HCT116 (cell line): ENCODE results near the gene AUTS2. TPM values are rescaled to one million over a fixed set of nuclear protein-coding genes. Genes with fewer than 3 reads are reported as not detected.

Source experiments
- ATAC-seq: fragments of 200-7000 bp; cut with Tn5 transposase; 2 replicates; pipeline ENCODE4 v1.9.1; 2020; ENCODE audit warnings: mild to moderate bottlenecking, moderate library complexity
- BruUV-seq: library from RNA; stranded (reverse); fragments of 400-500 nt; replicated peaks from 2 replicates; lab custom pipeline; 2021; lab: Mats Ljungman, UMichigan
- CTCF ChIA-PET: fragments of 300-600 bp; sonication (Branson Sonifier 250); formaldehyde crosslinking; loops from one replicate; lab custom pipeline; 2021; ENCODE audit warnings: antibody characterized with exemption; lab: Charles Lee
- POLR2A ChIA-PET: fragments of 300-600, 350-600 bp; sonication (Branson Sonifier 250); formaldehyde crosslinking; loops from one replicate; lab custom pipeline; 2021; ENCODE audit warnings: antibody characterized with exemption; lab: Charles Lee
- RAD21 ChIA-PET, 2 experiments: fragments of 300-600 bp; sonication (Branson Sonifier 250); formaldehyde crosslinking; loops; one replicate each; lab custom pipeline; 2023; ENCODE audit warnings: low total read pairs in 2 of 2; ENCODE audit not compliant: uncharacterized antibody in 2 of 2, unreplicated experiment in 2 of 2, low non-redundant PET in 1 of 2; lab: Charles Lee
- DNase-seq: peaks from one replicate; pipeline ENCODE4 v3.0.0-alpha.2; 2010; ENCODE audit warnings: low read depth, low spot score
- H2AFZ ChIP-seq: fragments of 200-600 bp; shearing (Covaris generic), sonication (generic); 2 replicates; pipeline ENCODE4 v1.6.1; 2017; ENCODE audit warnings: low read depth, mixed run types, mixed read lengths, antibody characterized with exemption, low read length; ENCODE audit not compliant: poor library complexity, severe bottlenecking
- H3K27ac ChIP-seq: 2 replicates; pipeline ENCODE4 v1.5.1; 2012; ENCODE audit warnings: low read depth, low read length
- H3K27me3 ChIP-seq: fragments of 200-600 bp; sonication (generic); 2 replicates; pipeline ENCODE4 v1.6.1; 2016; ENCODE audit warnings: mixed run types, low read length, mixed read lengths; ENCODE audit not compliant: insufficient read depth
- H3K36me3 ChIP-seq, 2 experiments: fragments of 200-500 bp in 1 of 2; fragments of 200-600 bp in 1 of 2; sonication (Bioruptor generic) in 1 of 2; sonication (generic) in 1 of 2; 2 replicates each; pipeline versions ENCODE4 v1.5.1 to v1.6.1; 2014 to 2016; ENCODE audit warnings: low read length in 2 of 2, inconsistent platforms in 1 of 2, mixed read lengths in 1 of 2, mixed run types in 1 of 2; ENCODE audit not compliant: insufficient read depth in 2 of 2, control insufficient read depth in 1 of 2
- H3K4me1 ChIP-seq, 2 experiments: fragments of 200-600 bp in 1 of 2; sonication (generic) in 1 of 2; 2 replicates each; pipeline versions ENCODE4 v1.5.1 to v1.6.1; 2012 to 2017; ENCODE audit warnings: low read length in 2 of 2, inconsistent platforms in 1 of 2, mild to moderate bottlenecking in 1 of 2, mixed read lengths in 1 of 2, mixed run types in 1 of 2, moderate library complexity in 1 of 2; ENCODE audit not compliant: insufficient read depth in 2 of 2, control insufficient read depth in 1 of 2
- H3K4me2 ChIP-seq: fragments of 200-600 bp; sonication (generic); 2 replicates; pipeline ENCODE4 v1.6.1; 2017; ENCODE audit warnings: mixed run types, low read length, mixed read lengths
- H3K4me3 ChIP-seq, 2 experiments: fragments of 200-600 bp in 1 of 2; sonication (generic) in 1 of 2; replicated peaks in 1 of 2; 2 replicates each; pipeline ENCODE4 v1.5.1; 2011 to 2016; ENCODE audit warnings: low read length in 2 of 2, control low read depth in 1 of 2, low read depth in 1 of 2, mild to moderate bottlenecking in 1 of 2, mixed read lengths in 1 of 2, mixed run types in 1 of 2
- H3K79me2 ChIP-seq: fragments of 200-600 bp; sonication (generic); 2 replicates; pipeline ENCODE4 v1.6.1; 2017; ENCODE audit warnings: mild to moderate bottlenecking, mixed run types, low read length, moderate library complexity, mixed read lengths; ENCODE audit not compliant: insufficient read depth
- H3K9ac ChIP-seq: fragments of 200-600 bp; sonication (generic); 2 replicates; pipeline ENCODE4 v1.6.1; 2016; ENCODE audit warnings: low read length, mixed read lengths
- H3K9me2 ChIP-seq: fragments of 200-600 bp; sonication (generic), shearing (Covaris generic); 2 replicates; pipeline ENCODE4 v1.6.1; 2017; ENCODE audit warnings: mixed run types, mild to moderate bottlenecking, moderate library complexity; ENCODE audit not compliant: insufficient read depth
- H3K9me3 ChIP-seq, 2 experiments: fragments of 200-500 bp in 1 of 2; fragments of 200-600 bp in 1 of 2; sonication (Bioruptor generic) in 1 of 2; sonication (generic) in 1 of 2; 2 replicates each; pipeline ENCODE4 v1.6.1; 2014 to 2017; ENCODE audit warnings: low read length in 2 of 2, mixed read lengths in 2 of 2, inconsistent platforms in 1 of 2, low read depth in 1 of 2, mild to moderate bottlenecking in 1 of 2, mixed run types in 1 of 2, moderate library complexity in 1 of 2; ENCODE audit not compliant: control insufficient read depth in 1 of 2, insufficient read depth in 1 of 2
- H4K20me1 ChIP-seq: fragments of 200-600 bp; sonication (generic), shearing (Covaris generic); 2 replicates; pipeline ENCODE4 v1.6.1; 2017; ENCODE audit warnings: mixed run types, mild to moderate bottlenecking, moderate library complexity; ENCODE audit not compliant: insufficient read depth
- CBX3 ChIP-seq: IDR thresholded peaks from 2 replicates; pipeline ENCODE4 v1.6.1; 2012; ENCODE audit warnings: low read depth
- CEBPB ChIP-seq: IDR thresholded peaks from 2 replicates; pipeline ENCODE4 v1.6.1; 2012; ENCODE audit warnings: low read depth
- EGR1 ChIP-seq: IDR thresholded peaks from 2 replicates; pipeline ENCODE4 v1.6.1; 2012; ENCODE audit warnings: low read depth
- ELF1 ChIP-seq: IDR thresholded peaks from 2 replicates; pipeline ENCODE4 v1.6.1; 2012; ENCODE audit warnings: low read depth, borderline replicate concordance
- JUND ChIP-seq: IDR thresholded peaks from 2 replicates; pipeline ENCODE4 v1.6.1; 2012
- POLR2A ChIP-seq: IDR thresholded peaks from 2 replicates; pipeline ENCODE4 v1.7.0; 2011; ENCODE audit warnings: borderline replicate concordance; ENCODE audit not compliant: insufficient read depth, insufficient read length; ENCODE audit errors: extremely low read depth
- RAD21 ChIP-seq: IDR thresholded peaks from 2 replicates; pipeline ENCODE4 v1.6.1; 2012; ENCODE audit warnings: low read depth, mild to moderate bottlenecking
- SP1 ChIP-seq: IDR thresholded peaks from 2 replicates; pipeline ENCODE4 v1.6.1; 2012; ENCODE audit warnings: low read depth
- TCF7L2 ChIP-seq: IDR thresholded peaks from 2 replicates; pipeline ENCODE4 v1.7.0; 2011; ENCODE audit warnings: borderline replicate concordance, inconsistent platforms; ENCODE audit not compliant: insufficient read depth, insufficient read length; ENCODE audit errors: extremely low read depth
- YY1 ChIP-seq: IDR thresholded peaks from 2 replicates; pipeline ENCODE4 v1.6.1; 2011; ENCODE audit warnings: low read length, low read depth, moderate library complexity, mild to moderate bottlenecking; ENCODE audit not compliant: insufficient replicate concordance; ENCODE audit errors: extremely low read depth
- ZFX ChIP-seq: fragments of 450-650 bp; IDR thresholded peaks from 2 replicates; pipeline ENCODE4 v1.6.1; 2017
- ZNF274 ChIP-seq: fragments of 200-500 bp; sonication (Bioruptor generic); IDR thresholded peaks from 2 replicates; pipeline ENCODE4 v1.6.1; 2014; ENCODE audit warnings: mild to moderate bottlenecking, low read depth, low read length, inconsistent platforms
- intact Hi-C: fragments of 100-400 bp; cut with micrococcal nuclease; formaldehyde crosslinking; loops from 2 replicates; pipeline ENCODE4 v1.10.0; 2022
- total RNA-seq: library from RNA; stranded (reverse); gene quantifications from one replicate; pipeline ENCODE4 v1.2.1, GENCODE V29; 2021; ENCODE audit not compliant: unreplicated experiment
- TF ChIP-seq, protein P1 (sequence below): IDR thresholded peaks from 2 replicates; pipeline ENCODE4 v1.6.1; 2012; ENCODE audit warnings: low read depth
- TF ChIP-seq, protein P2 (sequence below): IDR thresholded peaks from 2 replicates; pipeline ENCODE4 v1.6.1; 2011; ENCODE audit warnings: mild to moderate bottlenecking, low read length, moderate library complexity; ENCODE audit not compliant: insufficient replicate concordance; ENCODE audit errors: extremely low read depth

The AUTS2 gene
- total RNA-seq, 1 experiment from 2014 or later, result 0.93 TPM

DNA sequence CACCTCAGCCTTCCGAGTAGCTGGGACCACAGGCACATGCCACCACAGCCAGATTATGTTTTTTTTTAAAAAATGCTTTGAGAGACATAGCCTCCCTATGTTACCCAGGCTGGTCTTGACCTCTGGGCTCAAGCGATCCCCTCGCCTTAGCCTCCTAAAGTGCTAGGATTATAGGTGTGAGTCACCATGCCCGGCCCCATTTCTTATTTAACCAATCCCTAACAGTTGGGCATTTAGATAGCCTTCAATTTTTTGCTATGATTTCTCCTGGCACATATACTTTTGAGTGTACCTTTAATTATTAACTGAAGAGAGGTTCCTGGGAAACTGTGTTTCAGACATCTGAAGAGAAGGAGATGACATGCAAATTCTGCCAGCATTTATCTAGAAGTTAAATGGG lies 22.6 kb upstream of the AUTS2 start:
- H3K36me3 ChIP-seq, result no peaks in the 10 kb centered on the region
- peaks cover 3 to 10% of the 10 kb centered on the region in 2 experiments; a peak in 2 of 4 replicates for H3K9me3 ChIP-seq
- ATAC-seq, result no peak
- no peak overlapping the region for H3K9ac ChIP-seq
- ChIA-PET RAD21 (no interaction called here), CTCF (no interaction called here), POLR2A (no interaction called here)
- intact Hi-C loops, result no loop called here
- H3K4me1 ChIP-seq, result no peaks in the 10 kb centered on the region
- H3K4me2 ChIP-seq, result no peak overlapping the region
- DNase-seq, result no peak
- no TSS peak for BruUV-seq
- H3K9me2 ChIP-seq, result no peaks in the 10 kb centered on the region
- no peaks in the 10 kb centered on the region for H3K79me2 ChIP-seq
- no peak overlapping the region for H2AFZ ChIP-seq
- TF ChIP-seq ELF1, result no peak
- no peak for TF ChIP-seq TCF7L2
- TF ChIP-seq, protein P1, sequence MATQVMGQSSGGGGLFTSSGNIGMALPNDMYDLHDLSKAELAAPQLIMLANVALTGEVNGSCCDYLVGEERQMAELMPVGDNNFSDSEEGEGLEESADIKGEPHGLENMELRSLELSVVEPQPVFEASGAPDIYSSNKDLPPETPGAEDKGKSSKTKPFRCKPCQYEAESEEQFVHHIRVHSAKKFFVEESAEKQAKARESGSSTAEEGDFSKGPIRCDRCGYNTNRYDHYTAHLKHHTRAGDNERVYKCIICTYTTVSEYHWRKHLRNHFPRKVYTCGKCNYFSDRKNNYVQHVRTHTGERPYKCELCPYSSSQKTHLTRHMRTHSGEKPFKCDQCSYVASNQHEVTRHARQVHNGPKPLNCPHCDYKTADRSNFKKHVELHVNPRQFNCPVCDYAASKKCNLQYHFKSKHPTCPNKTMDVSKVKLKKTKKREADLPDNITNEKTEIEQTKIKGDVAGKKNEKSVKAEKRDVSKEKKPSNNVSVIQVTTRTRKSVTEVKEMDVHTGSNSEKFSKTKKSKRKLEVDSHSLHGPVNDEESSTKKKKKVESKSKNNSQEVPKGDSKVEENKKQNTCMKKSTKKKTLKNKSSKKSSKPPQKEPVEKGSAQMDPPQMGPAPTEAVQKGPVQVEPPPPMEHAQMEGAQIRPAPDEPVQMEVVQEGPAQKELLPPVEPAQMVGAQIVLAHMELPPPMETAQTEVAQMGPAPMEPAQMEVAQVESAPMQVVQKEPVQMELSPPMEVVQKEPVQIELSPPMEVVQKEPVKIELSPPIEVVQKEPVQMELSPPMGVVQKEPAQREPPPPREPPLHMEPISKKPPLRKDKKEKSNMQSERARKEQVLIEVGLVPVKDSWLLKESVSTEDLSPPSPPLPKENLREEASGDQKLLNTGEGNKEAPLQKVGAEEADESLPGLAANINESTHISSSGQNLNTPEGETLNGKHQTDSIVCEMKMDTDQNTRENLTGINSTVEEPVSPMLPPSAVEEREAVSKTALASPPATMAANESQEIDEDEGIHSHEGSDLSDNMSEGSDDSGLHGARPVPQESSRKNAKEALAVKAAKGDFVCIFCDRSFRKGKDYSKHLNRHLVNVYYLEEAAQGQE, result no peak
- no peaks in the 10 kb centered on the region for H3K27me3 ChIP-seq
- H4K20me1 ChIP-seq, result no peaks in the 10 kb centered on the region
- no peak overlapping the region for H3K4me3 ChIP-seq
- H3K27ac ChIP-seq, result no peak overlapping the region

DNA sequence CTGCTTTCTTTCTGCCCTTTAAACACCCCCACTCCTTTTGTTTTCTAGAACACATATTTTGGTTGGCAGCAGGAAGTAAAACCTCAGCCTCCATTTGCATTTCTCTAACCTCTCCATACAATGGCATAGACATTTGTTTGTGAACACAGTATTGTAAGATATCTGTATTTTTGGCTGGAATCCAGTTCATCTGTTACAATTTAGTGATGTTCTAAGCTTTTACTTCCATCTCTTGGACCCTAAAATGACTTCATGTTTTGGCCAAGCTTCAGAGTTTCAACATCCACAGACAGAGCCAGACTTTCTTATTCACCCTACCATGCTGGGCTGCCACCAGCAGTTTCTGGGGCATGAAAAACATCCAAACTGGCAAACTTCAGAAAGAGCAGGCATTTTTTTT lies 21.1 kb upstream of the AUTS2 start:
- H3K9me2 ChIP-seq, result no peaks in the 10 kb centered on the region
- ChIA-PET POLR2A (no interaction called here), RAD21 (no interaction called here), CTCF (no interaction called here)
- TF ChIP-seq EGR1 (no peak), ZNF274 (no peak), SP1 (no peak), RAD21 (no peak), YY1 (no peak), CBX3 (no peak), ZFX (no peak), POLR2A (no peak), CEBPB (no peak), JUND (no peak)
- TF ChIP-seq, protein P2, sequence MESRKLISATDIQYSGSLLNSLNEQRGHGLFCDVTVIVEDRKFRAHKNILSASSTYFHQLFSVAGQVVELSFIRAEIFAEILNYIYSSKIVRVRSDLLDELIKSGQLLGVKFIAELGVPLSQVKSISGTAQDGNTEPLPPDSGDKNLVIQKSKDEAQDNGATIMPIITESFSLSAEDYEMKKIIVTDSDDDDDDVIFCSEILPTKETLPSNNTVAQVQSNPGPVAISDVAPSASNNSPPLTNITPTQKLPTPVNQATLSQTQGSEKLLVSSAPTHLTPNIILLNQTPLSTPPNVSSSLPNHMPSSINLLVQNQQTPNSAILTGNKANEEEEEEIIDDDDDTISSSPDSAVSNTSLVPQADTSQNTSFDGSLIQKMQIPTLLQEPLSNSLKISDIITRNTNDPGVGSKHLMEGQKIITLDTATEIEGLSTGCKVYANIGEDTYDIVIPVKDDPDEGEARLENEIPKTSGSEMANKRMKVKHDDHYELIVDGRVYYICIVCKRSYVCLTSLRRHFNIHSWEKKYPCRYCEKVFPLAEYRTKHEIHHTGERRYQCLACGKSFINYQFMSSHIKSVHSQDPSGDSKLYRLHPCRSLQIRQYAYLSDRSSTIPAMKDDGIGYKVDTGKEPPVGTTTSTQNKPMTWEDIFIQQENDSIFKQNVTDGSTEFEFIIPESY, result no peak
- no peak overlapping the region for H3K27ac ChIP-seq
- peaks cover 3 to 10% of the 10 kb centered on the region in 2 experiments; a peak in 2 of 4 replicates for H3K9me3 ChIP-seq
- no peaks in the 10 kb centered on the region for H4K20me1 ChIP-seq
- H3K4me3 ChIP-seq, result no peak overlapping the region
- H3K79me2 ChIP-seq, result no peaks in the 10 kb centered on the region
- H3K27me3 ChIP-seq, result no peaks in the 10 kb centered on the region
- no peak overlapping the region for H2AFZ ChIP-seq
- no peaks in the 10 kb centered on the region for H3K36me3 ChIP-seq
- ATAC-seq, result no peak
- no TSS peak for BruUV-seq
- H3K9ac ChIP-seq, result no peak overlapping the region
- H3K4me1 ChIP-seq, result no peaks in the 10 kb centered on the region
- DNase-seq, result no peak
- intact Hi-C loops, result no loop called here
- no peak overlapping the region for H3K4me2 ChIP-seq
